ENCODE measurements around the gene FYN.

GRCh38 chr6:111759331-111759835 lies 113.9 kb downstream of the FYN start:
- TF ChIP-seq POLR2A (IDR thresholded peaks at IDR 0.05; ENCODE audit: low read depth) (no peak), CTCF (IDR thresholded peaks at IDR 0.05) (no peak), POLR2AphosphoS5 (IDR thresholded peaks at IDR 0.05) (no peak), EP300 (IDR thresholded peaks at IDR 0.05) (no peak)

Measured in esophagus muscularis mucosa (tissue), 4 donors.